Body of pancreas (tissue), 4 donors: ENCODE data around the gene CXCL9. TPM values are rescaled to one million over a fixed set of nuclear protein-coding genes. Genes with fewer than 3 reads are reported as not detected.

ENCODE experiments used
- ATAC-seq: fragments of 150-250 bp; one replicate; pipeline ENCODE4 v1.9.1; 2016
- DNase-seq, 4 donors: peaks; one replicate each; pipeline ENCODE4 v3.0.0-alpha.2; 2019
- H3K27ac ChIP-seq, 4 donors: fragments of 200-600 bp; sonication (generic); 1 replicate in 3 of 4; 2 replicates in 1 of 4; pipeline versions ENCODE4 v1.5.1 to v1.6.1; 2016 to 2019; ENCODE audit warnings: mild to moderate bottlenecking in 1 of 4, mixed read lengths in 1 of 4, moderate library complexity in 1 of 4
- H3K27me3 ChIP-seq, 2 donors: fragments of 200-600 bp; sonication (generic); one replicate each; pipeline ENCODE4 v1.6.0; 2016; ENCODE audit warnings: mild to moderate bottlenecking in 1 of 2
- H3K36me3 ChIP-seq, 2 donors: fragments of 200-600 bp; sonication (generic); replicated peaks in 1 of 2; 2 replicates each; pipeline ENCODE4 v1.5.1; 2016; ENCODE audit warnings: low read depth in 2 of 2; ENCODE audit not compliant: insufficient read depth in 1 of 2
- H3K4me1 ChIP-seq: fragments of 200-600 bp; sonication (generic); one replicate; pipeline ENCODE4 v1.6.0; 2016
- H3K4me3 ChIP-seq, 2 donors: fragments of 200-600 bp; sonication (generic); 1 replicate in 1 of 2; 2 replicates in 1 of 2; pipeline ENCODE4 v1.5.1; 2016 to 2019
- H3K9me3 ChIP-seq, 3 donors: fragments of 200-600 bp; sonication (generic); 1 replicate in 2 of 3; 2 replicates in 1 of 3; pipeline ENCODE4 v1.5.1; 2016
- POLR2A ChIP-seq, 3 donors: fragments of 450-650 bp; IDR thresholded peaks; one replicate each; pipeline ENCODE4 v1.6.1; 2016; ENCODE audit warnings: antibody characterized with exemption in 3 of 3, mild to moderate bottlenecking in 2 of 3
- WGBS, 2 donors: methylation state at CpG; one replicate each; pipeline ENCODE4 v1.1.5; 2017; 5-methylcytosine and 5-hydroxymethylcytosine counted together
- intact Hi-C: fragments of 100-400 bp; cut with DNase I; formaldehyde crosslinking; loops from one replicate; pipeline ENCODE4 v1.15.1; 2023
- total RNA-seq, 2 donors: library from RNA; depleted of rRNA; stranded (reverse); fragments of >200 nt; gene quantifications; one replicate each; pipeline ENCODE4 v1.1.0, GENCODE V29; 2016
- TF ChIP-seq, protein P1 (sequence below), 7 experiments: fragments of 450-650 bp in 4 of 7; fragments of 200-600 bp in 3 of 7; sonication (generic) in 3 of 7; IDR thresholded peaks; one replicate each; pipeline ENCODE4 v1.5.1; 2016 to 2019; ENCODE audit warnings: antibody characterized with exemption in 7 of 7

CXCL9 gene
- total RNA-seq, 2 donors from 2014 or later = 1.0 TPM; not detected in 1

DNA sequence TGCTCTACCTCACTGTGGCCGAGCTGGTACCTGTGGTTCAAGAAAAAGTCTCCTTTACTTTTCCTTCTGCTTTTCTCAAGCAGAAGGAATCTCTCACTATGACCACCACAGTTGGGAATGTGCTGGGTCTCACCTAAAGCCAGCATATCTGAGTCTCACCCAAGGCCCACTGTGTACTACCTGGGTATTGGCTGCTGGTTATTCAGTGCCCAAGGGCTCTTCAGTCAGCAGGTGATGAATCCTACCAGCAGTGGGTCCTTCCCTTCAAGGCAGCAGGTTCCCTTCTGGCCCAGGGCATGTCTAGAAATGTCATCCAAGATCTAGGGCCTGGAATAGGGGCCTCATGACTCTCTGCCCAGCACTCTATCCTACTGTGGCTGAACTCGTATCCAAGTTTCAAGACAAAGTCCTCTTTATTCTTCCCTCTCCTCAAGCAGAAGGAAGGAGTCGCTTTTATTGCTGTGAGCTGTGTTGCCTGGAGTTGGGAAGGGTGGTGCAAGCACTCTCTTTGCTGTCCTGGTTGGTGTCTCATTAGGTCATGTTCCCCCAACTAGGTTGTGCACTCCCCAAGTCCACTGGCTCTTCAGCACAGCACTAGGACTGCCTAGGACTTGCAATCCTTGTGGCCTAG, 9.9 kb upstream of the CXCL9 start:
- Histone ChIP-seq H3K9me3 (no peaks in the 10 kb centered on the region), H3K4me1 (peaks cover 26% of the 10 kb centered on the region), H3K27me3 (no peaks in the 10 kb centered on the region), H3K4me3 (no peak overlapping the region), H3K27ac (peak overlapping the region in 3 of 4 donors; percentile 47 to 66 (median 61)), H3K36me3 (no peaks in the 10 kb centered on the region)
- WGBS, 2 donors = 94 to 95% methylated on average over 3 of the region's 3 CpGs
- DNase-seq = no peak
- TF ChIP-seq, protein P1, sequence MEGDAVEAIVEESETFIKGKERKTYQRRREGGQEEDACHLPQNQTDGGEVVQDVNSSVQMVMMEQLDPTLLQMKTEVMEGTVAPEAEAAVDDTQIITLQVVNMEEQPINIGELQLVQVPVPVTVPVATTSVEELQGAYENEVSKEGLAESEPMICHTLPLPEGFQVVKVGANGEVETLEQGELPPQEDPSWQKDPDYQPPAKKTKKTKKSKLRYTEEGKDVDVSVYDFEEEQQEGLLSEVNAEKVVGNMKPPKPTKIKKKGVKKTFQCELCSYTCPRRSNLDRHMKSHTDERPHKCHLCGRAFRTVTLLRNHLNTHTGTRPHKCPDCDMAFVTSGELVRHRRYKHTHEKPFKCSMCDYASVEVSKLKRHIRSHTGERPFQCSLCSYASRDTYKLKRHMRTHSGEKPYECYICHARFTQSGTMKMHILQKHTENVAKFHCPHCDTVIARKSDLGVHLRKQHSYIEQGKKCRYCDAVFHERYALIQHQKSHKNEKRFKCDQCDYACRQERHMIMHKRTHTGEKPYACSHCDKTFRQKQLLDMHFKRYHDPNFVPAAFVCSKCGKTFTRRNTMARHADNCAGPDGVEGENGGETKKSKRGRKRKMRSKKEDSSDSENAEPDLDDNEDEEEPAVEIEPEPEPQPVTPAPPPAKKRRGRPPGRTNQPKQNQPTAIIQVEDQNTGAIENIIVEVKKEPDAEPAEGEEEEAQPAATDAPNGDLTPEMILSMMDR (IDR thresholded peaks at IDR 0.05) = no peak
- no peak for TF ChIP-seq POLR2A (IDR thresholded peaks at IDR 0.05)
- intact Hi-C loops = no loop called here
- ATAC-seq = no peak

DNA sequence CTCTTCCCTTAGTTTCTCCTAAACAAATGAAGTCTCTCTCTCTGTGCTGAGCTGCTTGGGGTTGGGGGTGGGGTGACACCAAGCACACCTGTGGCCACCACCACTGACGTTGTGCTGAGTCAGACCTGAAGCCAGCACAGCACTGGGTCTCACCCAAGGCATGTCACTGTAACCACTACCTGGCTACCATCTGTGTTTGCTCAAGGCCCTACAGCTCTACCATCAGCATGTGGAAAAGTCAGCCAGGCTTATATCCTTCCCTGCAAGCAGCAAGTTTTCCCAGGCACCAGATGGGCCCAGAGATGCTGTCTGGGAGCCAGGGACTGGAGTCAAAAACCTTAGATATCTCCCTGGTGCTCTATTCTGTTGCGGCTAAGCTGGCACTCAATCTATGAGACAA, 9.1 kb upstream of the CXCL9 start:
- H3K4me3 ChIP-seq = no peak overlapping the region
- H3K27me3 ChIP-seq = no peaks in the 10 kb centered on the region
- ATAC-seq = peak; percentile 98
- no peaks in the 10 kb centered on the region for H3K36me3 ChIP-seq
- TF ChIP-seq POLR2A (IDR thresholded peaks at IDR 0.05) = no peak
- TF ChIP-seq, protein P1 (IDR thresholded peaks at IDR 0.05) = no peak
- peak; percentile 81 to 91 (median 89) for DNase-seq
- H3K27ac ChIP-seq = peak overlapping the region in 3 of 4 donors; percentile 47 to 66 (median 61)
- 39 to 52% methylated on average over 2 of the region's 2 CpGs for WGBS, 2 donors
- intact Hi-C loops = no loop called here
- H3K4me1 ChIP-seq = peaks cover 26% of the 10 kb centered on the region
- no peaks in the 10 kb centered on the region for H3K9me3 ChIP-seq

DNA sequence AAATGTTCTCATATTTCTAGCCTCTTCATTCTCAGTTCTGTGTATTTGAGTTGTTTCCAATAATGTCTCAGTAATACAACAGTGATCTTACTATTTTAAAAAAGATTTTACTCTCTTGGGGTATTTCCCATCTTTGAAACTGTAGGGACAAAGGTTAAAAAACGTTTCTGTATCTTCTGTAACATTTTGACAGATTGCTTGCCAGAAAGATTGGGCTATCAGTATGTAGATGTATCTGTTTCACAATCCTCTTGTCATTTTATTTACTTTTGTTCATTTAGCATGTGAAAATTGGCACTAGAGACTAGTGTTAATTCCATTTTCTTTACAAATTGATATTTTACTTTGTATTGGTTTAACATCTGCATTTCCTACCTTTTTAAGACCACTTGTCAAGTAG, 6.2 kb upstream of the CXCL9 start:
- no peak overlapping the region for H3K4me3 ChIP-seq

GRCh38 chr4:76012388-76012801, 5.1 kb upstream of the CXCL9 start:
- intact Hi-C loops = no loop called here
- Histone ChIP-seq H3K36me3 (no peaks in the 10 kb centered on the region), H3K9me3 (no peaks in the 10 kb centered on the region), H3K4me3 (no peak overlapping the region), H3K4me1 (peaks cover 26% of the 10 kb centered on the region), H3K27ac (no peak overlapping the region), H3K27me3 (no peaks in the 10 kb centered on the region)
- 67 to 75% methylated on average over 1 of the region's 1 CpG for WGBS, 2 donors
- DNase-seq = no peak
- no peak for TF ChIP-seq POLR2A (IDR thresholded peaks at IDR 0.05)
- ATAC-seq = no peak

More for the DNA sequence above, 6.2 kb upstream of the CXCL9 start:
- intact Hi-C loops = no loop called here
- H3K4me1 ChIP-seq = peaks cover 26% of the 10 kb centered on the region
- 0 to 11% methylated on average over 1 of the region's 1 CpG for WGBS, 2 donors
- H3K9me3 ChIP-seq = no peaks in the 10 kb centered on the region
- TF ChIP-seq POLR2A (IDR thresholded peaks at IDR 0.05) = no peak
- TF ChIP-seq, protein P1 (IDR thresholded peaks at IDR 0.05) = no peak
- ATAC-seq (no peak), DNase-seq (no peak)
- no peaks in the 10 kb centered on the region for H3K27me3 ChIP-seq
- peak overlapping the region in 1 of 4 donors; percentile 30 for H3K27ac ChIP-seq
- H3K36me3 ChIP-seq = no peaks in the 10 kb centered on the region

GRCh38 chr4:76011700-76012387, 4.5 kb upstream of the CXCL9 start:
- DNase-seq (peak in 1 of 4 donors; percentile 30), ATAC-seq (no peak)
- H3K4me3 ChIP-seq = no peak overlapping the region
- H3K27ac ChIP-seq = peak overlapping the region in 1 of 4 donors; percentile 34
- intact Hi-C loops = no loop called here
- no peaks in the 10 kb centered on the region for H3K27me3 ChIP-seq
- no peaks in the 10 kb centered on the region for H3K36me3 ChIP-seq
- 64 to 79% methylated on average over 13 of the region's 13 CpGs for WGBS, 2 donors
- TF ChIP-seq POLR2A (IDR thresholded peaks at IDR 0.05) = no peak
- TF ChIP-seq, protein P1 (IDR thresholded peaks at IDR 0.05) = no peak
- peaks cover 23% of the 10 kb centered on the region for H3K4me1 ChIP-seq
- no peaks in the 10 kb centered on the region for H3K9me3 ChIP-seq
